ENCODE data around the gene CAMTA1. TPM values are rescaled to one million over a fixed set of nuclear protein-coding genes. Genes with fewer than 3 reads are reported as not detected.

CAMTA1 gene
- total RNA-seq, 2 experiments from 2014 or later = 39.3 to 48.8 TPM

DNA sequence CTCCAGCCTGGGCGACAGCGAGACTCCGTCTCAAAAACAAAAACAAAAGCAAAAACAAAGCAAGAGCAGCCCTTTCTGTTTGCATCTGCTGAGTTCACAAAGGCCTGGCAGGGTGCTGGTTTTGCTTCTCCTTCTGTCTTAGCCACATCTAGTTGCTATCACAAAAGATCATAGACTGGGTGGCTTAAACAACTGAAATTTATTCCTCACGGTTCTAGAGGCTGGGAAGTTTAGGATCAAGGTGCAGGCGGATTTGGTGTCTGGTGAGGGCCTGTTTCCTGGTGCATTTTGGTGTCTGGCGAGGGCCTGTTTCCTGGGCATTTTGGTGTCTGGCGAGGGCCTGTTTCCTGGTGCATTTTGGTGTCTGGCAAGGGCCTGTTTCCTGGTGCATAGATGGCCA, 471.3 kb downstream of the CAMTA1 start:
- Mint-ChIP-seq H3K27ac (no peak overlapping the region), H3K4me1 (no peaks in the 10 kb centered on the region), H3K27me3 (no peaks in the 10 kb centered on the region), H3K4me3 (no peak overlapping the region), H3K9me3 (no peaks in the 10 kb centered on the region), H3K36me3 (ENCODE audit: low read depth) (no peaks in the 10 kb centered on the region)
- CTCF ChIA-PET = no interaction called here
- DNase-seq = no peak
- POLR2A ChIA-PET = no interaction called here

DNA sequence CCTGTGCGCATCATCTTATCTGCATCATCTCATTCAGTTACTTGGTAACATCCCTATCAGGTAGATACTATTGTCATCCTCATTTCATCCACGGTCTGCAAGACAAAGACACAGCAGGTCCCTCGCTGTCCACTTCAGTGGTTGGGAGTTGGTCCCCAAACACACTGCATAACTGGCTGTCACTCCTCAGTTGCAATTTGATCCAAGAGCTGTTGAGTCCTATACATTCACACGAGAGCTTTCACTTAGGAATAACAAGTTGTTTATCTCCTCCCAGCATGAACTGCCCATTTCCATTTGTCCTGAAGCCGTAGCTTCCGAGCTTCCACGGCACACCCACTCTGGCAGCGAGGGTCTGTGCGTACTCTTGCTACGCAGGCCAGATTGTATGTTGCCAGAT, 472.0 kb downstream of the CAMTA1 start:
- Mint-ChIP-seq H3K9me3 (no peaks in the 10 kb centered on the region), H3K4me3 (no peak overlapping the region), H3K4me1 (no peaks in the 10 kb centered on the region), H3K27me3 (no peaks in the 10 kb centered on the region), H3K36me3 (ENCODE audit: low read depth) (no peaks in the 10 kb centered on the region), H3K27ac (no peak overlapping the region)
- DNase-seq = no peak
- POLR2A ChIA-PET = no interaction called here
- CTCF ChIA-PET = no interaction called here

GRCh38 chr1:7258589-7259135, 473.4 kb downstream of the CAMTA1 start:
- CTCF ChIA-PET = no interaction called here

DNA sequence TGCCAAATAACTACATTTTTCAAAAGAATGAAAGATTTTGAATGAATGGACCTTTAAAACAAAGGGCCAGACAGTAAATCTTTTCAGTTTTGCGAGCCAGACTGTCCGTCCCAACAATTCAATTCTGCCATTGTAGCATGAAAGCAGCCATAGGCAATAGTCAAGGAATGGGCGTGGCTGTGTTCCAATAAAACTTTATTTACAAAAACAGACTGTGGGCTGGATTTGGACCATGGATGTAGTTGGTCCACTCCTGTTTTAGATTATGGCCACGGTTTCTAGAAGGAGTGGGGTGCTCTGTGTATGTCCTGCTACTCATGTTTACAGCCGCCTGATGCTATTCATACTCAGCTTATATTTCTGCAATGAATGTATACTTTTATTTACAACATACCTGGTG, 474.7 kb downstream of the CAMTA1 start:
- no peaks in the 10 kb centered on the region for H3K27me3 Mint-ChIP-seq
- ChIA-PET POLR2A (no interaction called here), CTCF (no interaction called here)
- no peak for DNase-seq
- H3K27ac Mint-ChIP-seq = no peak overlapping the region
- no peaks in the 10 kb centered on the region for H3K36me3 Mint-ChIP-seq (ENCODE audit: low read depth)
- H3K4me3 Mint-ChIP-seq = no peak overlapping the region
- H3K9me3 Mint-ChIP-seq = no peaks in the 10 kb centered on the region
- H3K4me1 Mint-ChIP-seq = no peaks in the 10 kb centered on the region

More at GRCh38 chr1:7258589-7259135, 473.4 kb downstream of the CAMTA1 start:
- POLR2A ChIA-PET = no interaction called here
- no peak overlapping the region for H3K4me3 Mint-ChIP-seq
- H3K9me3 Mint-ChIP-seq = no peaks in the 10 kb centered on the region
- H3K4me1 Mint-ChIP-seq = no peaks in the 10 kb centered on the region
- H3K36me3 Mint-ChIP-seq (ENCODE audit: low read depth) = no peaks in the 10 kb centered on the region
- H3K27me3 Mint-ChIP-seq = no peaks in the 10 kb centered on the region
- DNase-seq = no peak
- H3K27ac Mint-ChIP-seq = no peak overlapping the region

DNA sequence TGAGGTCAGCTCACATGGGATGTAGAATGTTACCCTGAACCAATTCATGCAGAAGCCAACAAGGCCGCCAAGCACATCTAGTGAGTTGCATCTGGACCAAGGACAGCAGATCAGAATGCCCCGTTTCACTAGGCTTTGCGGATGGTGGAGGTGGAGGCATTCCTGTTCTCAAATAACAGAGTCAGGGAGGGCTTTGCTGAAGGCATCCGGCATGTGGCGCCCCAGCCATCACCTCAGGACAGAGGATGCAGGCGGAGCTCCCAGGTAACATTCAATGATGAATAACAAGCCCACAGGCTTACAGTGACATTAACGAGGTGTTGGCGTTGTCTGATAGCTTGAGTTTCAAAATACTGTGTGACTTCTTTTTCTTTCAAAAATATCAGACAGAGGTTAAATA, 476.2 kb downstream of the CAMTA1 start:
- CTCF ChIA-PET = no interaction called here
- Mint-ChIP-seq H3K9me3 (no peaks in the 10 kb centered on the region), H3K27ac (no peak overlapping the region), H3K27me3 (no peaks in the 10 kb centered on the region), H3K4me3 (no peak overlapping the region), H3K36me3 (ENCODE audit: low read depth) (no peaks in the 10 kb centered on the region), H3K4me1 (no peaks in the 10 kb centered on the region)
- POLR2A ChIA-PET = no interaction called here
- DNase-seq = no peak

- Mint-ChIP-seq H3K4me1 (no peaks in the 10 kb centered on the region), H3K4me3 (no peak overlapping the region), H3K9me3 (no peaks in the 10 kb centered on the region), H3K27me3 (peaks cover 2% of the 10 kb centered on the region), H3K36me3 (ENCODE audit: low read depth) (no peaks in the 10 kb centered on the region), H3K27ac (no peak overlapping the region)
- CTCF ChIA-PET = interaction anchor here (0.6 kb wide), 1 partner anchor 31 kb away, joined by 3 read pairs; no protein-coding TSS in a partner anchor
- POLR2A ChIA-PET = no interaction called here
- no peak for DNase-seq
Measured at GRCh38 chr1:7262611-7263010, 477.4 kb downstream of the CAMTA1 start.

DNA sequence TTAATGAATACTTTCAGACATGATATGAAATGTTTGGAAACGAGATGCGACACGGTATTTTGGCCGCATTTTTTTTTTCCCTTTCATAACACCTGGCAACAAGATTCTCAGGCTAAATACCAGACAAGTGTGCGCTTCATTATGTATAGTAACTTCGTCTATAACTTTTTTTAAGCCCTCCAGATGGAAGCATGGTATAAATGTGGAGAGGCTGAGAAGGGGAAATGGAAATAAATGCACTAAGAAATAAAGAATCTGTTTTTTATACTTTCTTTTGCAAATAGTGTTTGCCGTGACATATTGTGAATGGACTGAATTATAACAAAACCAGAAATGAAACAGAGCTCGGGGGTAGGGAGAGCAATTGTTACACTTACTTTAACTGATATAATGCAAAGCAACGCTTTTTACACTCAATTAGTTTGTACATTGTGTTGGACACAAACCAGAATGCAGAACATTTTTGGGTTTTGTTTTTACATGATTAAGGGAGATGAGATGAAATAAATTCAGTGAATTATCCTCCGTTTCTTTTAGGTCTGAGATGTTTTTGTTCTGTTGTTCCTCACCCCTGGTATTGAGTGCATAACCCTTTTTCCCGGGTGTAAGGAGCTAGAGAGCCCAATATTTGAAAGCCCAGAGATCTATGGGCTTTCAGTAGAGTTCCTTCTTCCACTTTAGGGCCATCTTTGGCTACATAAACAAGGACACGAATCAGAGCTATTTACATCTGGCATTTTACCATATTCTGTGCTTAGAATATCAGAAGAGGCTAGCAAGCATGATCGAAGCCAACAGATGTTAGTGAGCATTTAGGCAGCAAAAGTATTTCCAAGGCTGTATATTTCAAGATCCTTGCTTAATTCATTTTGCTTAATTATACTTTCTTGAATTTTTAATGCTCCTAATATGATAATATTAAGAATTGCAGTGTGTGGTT, 478.0 kb downstream of the CAMTA1 start:
- no peak for DNase-seq
- CTCF ChIA-PET = interaction anchor here (0.6 kb wide), 1 partner anchor 30 kb away, joined by 3 read pairs; no protein-coding TSS in a partner anchor
- Mint-ChIP-seq H3K9me3 (no peaks in the 10 kb centered on the region), H3K27me3 (peaks cover 2% of the 10 kb centered on the region), H3K36me3 (ENCODE audit: low read depth) (no peaks in the 10 kb centered on the region), H3K4me1 (no peaks in the 10 kb centered on the region), H3K27ac (no peak overlapping the region), H3K4me3 (no peak overlapping the region)
- POLR2A ChIA-PET = no interaction called here

GRCh38 chr1:7264101-7264500, 478.8 kb downstream of the CAMTA1 start:
- POLR2A ChIA-PET = no interaction called here
- H3K27me3 Mint-ChIP-seq = peaks cover 2% of the 10 kb centered on the region
- H3K4me1 Mint-ChIP-seq = no peaks in the 10 kb centered on the region
- no peak overlapping the region for H3K4me3 Mint-ChIP-seq
- CTCF ChIA-PET = no interaction called here
- peaks cover under 1% of the 10 kb centered on the region for H3K9me3 Mint-ChIP-seq
- DNase-seq = no peak
- H3K27ac Mint-ChIP-seq = no peak overlapping the region
- no peaks in the 10 kb centered on the region for H3K36me3 Mint-ChIP-seq (ENCODE audit: low read depth)

- Mint-ChIP-seq H3K4me1 (no peaks in the 10 kb centered on the region), H3K27ac (no peak overlapping the region), H3K4me3 (no peak overlapping the region), H3K36me3 (ENCODE audit: low read depth) (no peaks in the 10 kb centered on the region), H3K27me3 (peaks cover 2% of the 10 kb centered on the region), H3K9me3 (peaks cover 6% of the 10 kb centered on the region)
- CTCF ChIA-PET = no interaction called here
- POLR2A ChIA-PET = no interaction called here
- DNase-seq = no peak
Measured at GRCh38 chr1:7265771-7266371, 480.6 kb downstream of the CAMTA1 start.

- Mint-ChIP-seq H3K9me3 (peaks cover 6% of the 10 kb centered on the region), H3K27ac (no peak overlapping the region), H3K36me3 (ENCODE audit: low read depth) (no peaks in the 10 kb centered on the region), H3K4me1 (no peaks in the 10 kb centered on the region), H3K27me3 (peaks cover 7% of the 10 kb centered on the region), H3K4me3 (no peak overlapping the region)
- CTCF ChIA-PET = no interaction called here
- POLR2A ChIA-PET = no interaction called here
- no peak for DNase-seq
Measured at GRCh38 chr1:7266561-7266960, 481.3 kb downstream of the CAMTA1 start.

DNA sequence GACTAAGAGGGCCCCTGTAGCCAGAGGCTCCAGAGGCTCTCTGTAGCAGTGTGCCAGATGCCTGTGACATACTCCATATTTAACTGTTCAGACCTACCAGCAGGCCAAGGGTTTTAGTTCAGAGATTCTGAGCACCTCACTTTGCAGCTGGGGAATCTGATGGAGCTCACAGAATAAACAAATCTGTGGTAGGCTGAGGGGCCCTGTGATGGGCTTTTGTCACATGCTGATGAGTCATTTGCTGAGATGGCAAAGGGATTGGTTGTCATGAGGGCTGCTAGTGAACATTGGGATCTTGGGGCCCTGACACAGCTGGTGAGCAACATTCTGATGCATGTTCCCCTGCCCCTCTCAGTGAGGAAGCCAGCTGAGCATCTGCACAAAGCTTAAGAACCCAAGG, 482.2 kb downstream of the CAMTA1 start:
- Mint-ChIP-seq H3K36me3 (ENCODE audit: low read depth) (no peaks in the 10 kb centered on the region), H3K27me3 (peaks cover 8% of the 10 kb centered on the region), H3K4me3 (no peak overlapping the region), H3K4me1 (no peaks in the 10 kb centered on the region), H3K27ac (no peak overlapping the region), H3K9me3 (peaks cover 6% of the 10 kb centered on the region)
- CTCF ChIA-PET = no interaction called here
- POLR2A ChIA-PET = no interaction called here
- no peak for DNase-seq

GRCh38 chr1:7268983-7269382, 483.7 kb downstream of the CAMTA1 start:
- H3K27ac Mint-ChIP-seq = no peak overlapping the region
- H3K4me1 Mint-ChIP-seq = no peaks in the 10 kb centered on the region
- ChIA-PET CTCF (no interaction called here), POLR2A (no interaction called here)
- H3K27me3 Mint-ChIP-seq = peaks cover 10% of the 10 kb centered on the region
- no peaks in the 10 kb centered on the region for H3K36me3 Mint-ChIP-seq (ENCODE audit: low read depth)
- no peak overlapping the region for H3K4me3 Mint-ChIP-seq
- peaks cover 6% of the 10 kb centered on the region for H3K9me3 Mint-ChIP-seq
- DNase-seq = no peak

GRCh38 chr1:7269525-7269924, 484.3 kb downstream of the CAMTA1 start:
- no peaks in the 10 kb centered on the region for H3K4me1 Mint-ChIP-seq
- no peaks in the 10 kb centered on the region for H3K36me3 Mint-ChIP-seq (ENCODE audit: low read depth)
- DNase-seq = no peak
- H3K27me3 Mint-ChIP-seq = peaks cover 10% of the 10 kb centered on the region
- peaks cover 6% of the 10 kb centered on the region for H3K9me3 Mint-ChIP-seq
- ChIA-PET CTCF (no interaction called here), POLR2A (no interaction called here)
- no peak overlapping the region for H3K27ac Mint-ChIP-seq
- H3K4me3 Mint-ChIP-seq = no peak overlapping the region
